Hematopoietic multipotent progenitor cell treated with erythropoietin and hydrocortisone succinate and interleukin-3 and kit ligand, for 4 days (in vitro differentiated cells): ENCODE measurements around the gene SPATS1.
"Not testable (repeated sequence)": the region's sequence is repeated elsewhere in the genome, so short reads cannot be mapped to it uniquely, and the experiment has no call there.

Source experiments
- DNase-seq: peaks from one replicate; pipeline ENCODE4 v3.0.0-alpha.2; 2015

SPATS1 gene

DNA sequence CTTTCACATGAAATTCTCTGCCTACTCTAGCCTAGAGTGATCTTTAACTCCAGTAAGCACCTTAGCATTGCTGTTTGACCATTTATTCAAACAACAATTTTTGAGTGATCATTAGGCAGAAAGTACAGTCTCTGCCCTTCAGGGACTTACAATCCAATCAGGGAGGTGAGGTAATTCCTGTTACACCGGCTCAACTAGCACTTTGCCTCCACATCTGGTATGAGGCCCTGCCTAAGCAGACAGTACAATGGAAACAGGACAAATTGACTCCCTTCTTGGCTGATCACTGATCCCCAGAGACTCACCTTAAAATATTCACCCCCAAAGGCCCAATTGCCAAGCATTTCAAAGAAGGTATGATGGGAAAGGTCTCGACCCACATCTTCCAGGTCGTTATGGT lies 30.7 kb upstream of the SPATS1 start:
- no peak for DNase-seq

DNA sequence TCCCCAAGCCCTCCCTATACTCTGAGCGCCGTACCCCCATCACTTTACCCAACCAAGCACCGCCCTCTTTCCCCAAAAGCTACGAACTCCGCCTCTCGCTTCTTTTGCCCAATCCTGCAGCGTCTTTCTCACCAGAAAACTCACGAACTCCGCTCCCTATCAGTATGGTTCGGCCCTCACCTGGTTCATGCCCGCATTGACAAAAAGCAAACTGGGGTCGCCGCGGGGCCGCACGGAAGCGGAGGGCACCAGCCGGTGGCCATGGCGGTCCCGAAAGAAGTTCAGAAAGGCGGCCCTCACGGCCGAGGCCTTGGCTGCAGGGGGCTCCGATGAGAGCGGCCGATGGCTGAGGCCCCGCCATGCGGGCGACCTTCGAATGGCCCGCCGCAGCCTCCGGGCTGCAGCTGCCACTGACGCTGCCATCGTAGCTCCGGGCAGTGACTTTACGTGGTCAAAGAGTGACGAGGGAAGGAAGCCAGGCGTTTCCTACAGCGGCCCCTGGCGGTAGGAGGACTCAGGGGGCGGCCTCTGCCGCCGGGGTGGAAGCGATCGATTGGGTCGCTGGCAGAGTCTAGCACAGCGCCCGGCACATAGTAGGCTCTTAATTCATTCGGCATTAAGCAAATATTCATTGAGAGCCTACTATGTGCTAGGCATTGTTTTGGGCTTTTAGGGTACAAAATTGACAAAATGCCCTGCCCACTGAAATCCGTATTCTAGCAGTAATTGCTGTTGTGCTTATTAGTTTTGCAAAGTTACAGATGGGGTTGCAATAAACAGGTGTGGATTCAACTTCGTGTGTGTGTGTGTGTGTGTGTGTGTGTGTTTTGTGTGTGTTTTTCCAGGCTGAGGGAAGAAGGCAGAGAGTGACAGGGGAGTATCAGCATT lies 29.3 kb upstream of the SPATS1 start, which contains the start of gene AARS2:
Gene AARS2 (minus strand): TSS at position 447 of the 888 bp plus-strand sequence. CDS start 24 bp downstream, at position 423.
- peak; percentile 95 for DNase-seq

GRCh38 chr6:44314657-44315056 lies 27.8 kb upstream of the SPATS1 start:
- not testable (repeated sequence) for DNase-seq

DNA sequence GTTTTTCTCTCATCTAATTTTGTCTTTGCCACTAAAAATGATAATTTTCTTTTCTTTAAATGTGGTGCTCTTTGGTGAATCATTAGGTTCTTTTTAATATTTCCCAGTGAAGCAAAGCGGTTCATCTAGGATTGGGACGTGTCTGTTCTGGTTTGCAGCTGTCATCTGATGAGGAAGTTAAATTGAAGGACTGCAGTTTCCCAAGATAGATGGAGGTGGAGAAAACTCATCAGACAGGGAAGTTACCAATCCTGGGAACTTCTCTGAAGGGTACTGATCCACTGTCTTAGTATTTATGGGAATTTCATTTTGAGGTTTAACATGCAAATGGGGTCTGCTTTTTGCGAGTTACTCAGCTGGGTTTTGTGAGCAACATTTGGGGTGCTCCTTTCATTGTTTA lies 26.9 kb upstream of the SPATS1 start:
- DNase-seq: no peak

DNA sequence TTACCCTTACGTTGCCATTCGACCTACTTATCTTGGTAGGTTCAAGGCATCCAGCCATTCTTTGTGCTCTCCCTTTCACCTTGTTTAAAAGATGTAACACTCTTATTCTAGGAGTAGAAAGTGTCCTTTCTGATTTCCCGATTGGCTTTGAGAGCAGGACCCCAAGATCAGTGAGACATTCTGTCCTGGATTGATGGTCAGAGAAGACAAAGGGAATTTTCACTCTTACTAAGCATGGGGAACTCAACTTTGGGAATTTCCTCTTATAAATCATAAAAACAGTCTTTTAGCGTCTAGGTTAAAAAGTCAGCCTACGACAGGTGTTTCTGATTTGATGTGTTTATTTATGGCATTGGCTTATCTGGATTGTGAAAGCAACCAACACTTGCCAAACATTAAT lies 26.5 kb upstream of the SPATS1 start:
- no peak for DNase-seq

DNA sequence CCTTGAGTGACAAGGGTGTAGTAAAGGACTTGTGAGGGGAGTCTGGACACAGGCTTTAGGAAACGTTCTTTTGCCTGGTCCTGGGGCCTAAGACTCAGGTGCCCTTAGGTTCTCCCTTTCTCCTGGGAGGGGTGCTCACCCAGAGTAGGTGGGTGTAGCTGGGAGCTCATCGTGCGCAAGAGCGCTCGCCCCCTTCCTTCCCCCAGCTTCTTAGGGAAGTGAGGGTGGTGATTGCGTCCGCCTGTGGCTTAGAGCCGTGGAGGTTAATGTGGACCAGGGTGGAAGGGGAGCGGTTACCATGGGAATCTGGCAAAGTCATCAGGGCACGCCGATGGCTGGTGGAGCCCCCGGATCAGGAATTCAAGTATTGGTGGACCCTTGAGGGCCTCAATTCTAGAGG lies 26.0 kb upstream of the SPATS1 start:
- no peak for DNase-seq

DNA sequence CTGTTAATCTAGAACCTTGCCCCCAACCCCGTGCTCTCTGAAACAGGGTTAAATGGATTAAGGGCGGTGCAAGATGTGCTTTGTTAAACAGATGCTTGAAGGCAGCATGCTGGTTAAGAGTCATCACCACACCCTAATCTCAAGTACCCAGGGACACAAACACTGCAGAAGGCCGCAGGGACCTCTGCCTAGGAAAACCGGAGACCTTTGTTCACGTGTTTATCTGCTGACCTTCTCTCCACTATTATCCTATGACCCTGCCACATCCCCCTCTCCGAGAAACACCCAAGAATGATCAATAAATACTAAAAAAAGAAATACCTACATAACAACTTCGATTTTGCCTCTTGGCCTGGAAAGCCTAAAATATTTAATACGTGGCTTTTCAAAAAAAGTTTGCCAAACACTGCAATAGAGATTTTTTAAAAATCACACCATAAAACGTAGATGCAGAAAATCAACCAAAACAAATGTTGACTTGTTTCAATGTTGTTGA lies 25.3 kb upstream of the SPATS1 start:
- not testable (repeated sequence) for DNase-seq

GRCh38 chr6:44321210-44321609 lies 21.2 kb upstream of the SPATS1 start:
- no peak for DNase-seq

DNA sequence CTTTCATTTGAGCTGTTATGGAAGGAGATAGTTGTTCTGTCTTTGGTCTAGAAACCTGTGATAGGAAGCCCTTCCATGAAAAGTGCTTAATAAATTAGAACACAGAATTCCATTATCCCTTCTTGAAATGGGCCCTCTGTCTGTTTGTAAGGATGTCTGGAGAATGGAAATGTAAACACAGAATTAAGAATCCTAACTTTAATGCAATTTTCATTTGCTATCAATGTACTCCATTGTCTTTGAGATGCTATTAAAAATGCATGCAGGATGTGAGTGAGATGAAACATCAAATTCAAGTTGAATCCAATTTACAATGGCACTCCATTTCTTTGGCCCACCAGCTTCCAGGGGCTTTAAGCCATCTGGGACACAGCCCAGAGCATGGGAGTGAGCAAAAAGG lies 15.4 kb upstream of the SPATS1 start:
- DNase-seq: no peak

- DNase-seq: no peak
Observed at GRCh38 chr6:44327760-44328159, 14.7 kb upstream of the SPATS1 start.

DNA sequence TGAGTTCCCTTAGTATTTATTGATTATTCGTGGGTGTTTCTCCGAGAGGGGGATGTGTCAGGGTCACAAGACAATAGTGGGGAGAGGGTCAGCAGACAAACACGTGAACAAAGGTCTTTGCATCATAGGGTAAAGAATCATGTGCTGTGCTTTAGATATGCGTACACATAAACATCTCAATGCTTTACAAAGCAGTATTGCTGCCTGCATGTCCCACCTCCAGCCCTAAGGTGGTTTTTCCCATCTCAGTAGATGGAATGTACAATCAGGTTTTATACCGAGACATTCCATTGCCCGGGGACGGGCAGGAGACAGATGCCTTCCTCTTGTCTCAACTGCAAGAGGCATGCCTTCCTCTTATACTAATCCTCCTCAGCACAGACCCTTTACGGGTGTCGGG lies 14.2 kb upstream of the SPATS1 start:
- DNase-seq: not testable (repeated sequence)

DNA sequence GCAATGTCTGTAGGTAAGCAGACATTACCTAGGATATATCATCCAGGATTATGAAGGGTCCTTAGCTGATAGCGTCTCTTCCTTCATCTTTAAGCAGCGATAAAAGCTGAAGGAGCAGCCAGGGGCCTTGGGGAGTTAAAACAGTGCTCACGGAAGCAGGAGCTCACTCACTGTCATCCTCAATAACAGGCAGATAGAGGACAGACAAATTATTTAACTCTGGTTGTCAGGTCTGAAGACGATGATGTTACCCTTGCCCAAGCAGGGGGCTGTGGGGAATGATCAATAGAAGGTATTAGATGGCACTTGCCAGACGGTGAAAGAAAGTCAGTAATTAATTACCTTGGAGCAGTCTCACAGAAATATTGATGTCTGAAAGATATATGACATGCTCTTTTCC lies 12.6 kb upstream of the SPATS1 start:
- DNase-seq: no peak

DNA sequence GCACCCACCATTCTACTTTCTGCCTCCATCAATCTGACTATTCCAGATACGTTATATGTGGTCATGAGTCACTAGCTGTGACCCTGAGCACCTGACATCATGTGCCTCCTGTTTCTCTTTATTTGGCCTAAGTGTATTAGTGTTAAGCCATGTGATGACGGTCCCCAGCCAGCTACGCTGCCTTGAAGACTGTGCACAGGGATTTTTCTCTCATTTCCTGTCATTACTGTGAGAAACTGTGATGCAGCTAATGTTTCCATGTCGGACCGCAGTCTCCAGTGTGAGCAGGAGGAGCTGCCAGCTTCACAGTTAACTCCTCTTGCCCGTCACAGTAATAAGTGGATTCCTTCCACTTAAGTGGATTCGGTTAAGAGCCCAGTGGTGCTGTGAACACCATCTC lies 9.9 kb upstream of the SPATS1 start:
- DNase-seq: no peak

GRCh38 chr6:44333273-44333919 lies 9.1 kb upstream of the SPATS1 start:
- no peak for DNase-seq

GRCh38 chr6:44333942-44334341 lies 8.5 kb upstream of the SPATS1 start:
- no peak for DNase-seq

GRCh38 chr6:44335631-44336030 lies 6.8 kb upstream of the SPATS1 start:
- DNase-seq: no peak

- DNase-seq: peak; percentile 86
Observed at GRCh38 chr6:44338228-44339122, 4.0 kb upstream of the SPATS1 start.

GRCh38 chr6:44339301-44339700 lies 3.1 kb upstream of the SPATS1 start:
- DNase-seq: no peak

DNA sequence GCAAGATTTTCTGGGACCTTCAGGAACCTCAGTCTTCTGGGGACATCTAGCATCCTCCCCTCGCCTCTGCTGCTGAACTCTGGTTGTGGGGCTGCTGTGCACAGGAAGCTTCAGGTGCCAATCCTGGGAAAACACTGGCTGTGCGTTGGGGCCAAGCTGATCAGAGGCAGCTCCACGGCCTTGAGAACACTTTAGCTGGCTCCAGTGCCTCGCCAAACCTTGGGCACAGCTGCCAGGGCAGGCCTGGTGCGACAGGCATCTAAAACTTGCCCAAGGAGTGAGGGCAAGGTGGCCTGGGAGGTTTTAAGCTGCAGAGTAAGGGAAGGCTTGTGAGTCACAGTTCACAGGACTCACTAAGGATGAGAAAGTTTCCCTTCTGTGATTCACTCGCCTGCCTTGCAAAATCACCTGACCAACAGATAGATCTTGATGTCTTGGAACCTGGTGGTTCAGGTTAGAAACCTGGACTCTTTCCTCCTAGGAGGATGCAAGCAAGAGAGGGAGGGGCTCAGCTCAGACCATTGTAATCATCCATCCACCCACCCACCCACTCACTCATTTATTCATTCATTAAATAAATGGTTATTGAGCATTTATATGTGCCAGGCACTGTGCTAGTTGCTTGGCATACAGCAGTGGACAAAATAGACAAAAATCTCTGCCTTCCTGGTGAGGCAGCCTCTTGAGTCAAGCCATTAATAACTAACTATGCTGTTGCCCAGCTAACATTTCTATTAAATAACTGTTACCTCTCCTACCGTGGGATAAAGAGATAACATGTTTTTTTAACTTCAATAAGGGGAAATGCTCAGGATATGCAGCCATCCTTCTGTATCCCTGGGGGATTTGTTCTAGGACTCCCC lies 2.5 kb upstream of the SPATS1 start:
- no peak for DNase-seq

DNA sequence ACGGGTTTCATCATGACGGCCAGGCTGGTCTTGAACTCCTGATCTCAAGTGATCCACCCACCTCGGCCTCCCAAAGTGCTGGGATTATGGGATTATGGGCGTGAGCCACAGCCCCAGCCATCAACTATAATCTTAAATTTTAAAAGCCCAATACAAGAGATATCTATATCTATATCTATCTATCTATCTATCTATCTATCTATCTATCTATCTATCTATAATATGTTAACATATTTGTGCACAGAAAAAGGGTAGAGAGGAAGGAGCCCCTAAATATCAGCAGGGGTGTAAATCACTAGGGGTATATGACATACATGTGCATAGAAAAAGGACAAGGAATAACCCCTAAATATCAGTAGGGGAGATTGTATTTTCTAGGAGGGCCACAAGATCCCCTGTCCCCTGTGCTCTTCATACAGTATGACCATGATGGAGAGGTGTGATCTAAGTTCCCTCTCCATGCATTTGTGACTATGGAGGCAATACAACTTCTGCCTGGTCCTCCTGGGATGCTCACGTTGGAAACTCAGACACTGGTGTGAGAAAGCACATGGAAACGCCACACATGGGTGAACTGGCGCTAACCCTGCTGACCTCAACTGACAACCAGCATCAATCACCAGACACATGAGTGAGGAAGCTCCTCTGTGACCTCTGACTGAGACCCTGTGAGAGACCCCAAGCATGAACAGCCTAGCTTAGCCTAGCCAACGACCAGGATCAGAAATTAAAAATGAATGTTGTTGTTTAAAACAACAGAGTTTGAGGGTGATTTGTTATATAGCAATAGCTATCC lies 1.2 kb upstream of the SPATS1 start:
- no peak for DNase-seq

DNA sequence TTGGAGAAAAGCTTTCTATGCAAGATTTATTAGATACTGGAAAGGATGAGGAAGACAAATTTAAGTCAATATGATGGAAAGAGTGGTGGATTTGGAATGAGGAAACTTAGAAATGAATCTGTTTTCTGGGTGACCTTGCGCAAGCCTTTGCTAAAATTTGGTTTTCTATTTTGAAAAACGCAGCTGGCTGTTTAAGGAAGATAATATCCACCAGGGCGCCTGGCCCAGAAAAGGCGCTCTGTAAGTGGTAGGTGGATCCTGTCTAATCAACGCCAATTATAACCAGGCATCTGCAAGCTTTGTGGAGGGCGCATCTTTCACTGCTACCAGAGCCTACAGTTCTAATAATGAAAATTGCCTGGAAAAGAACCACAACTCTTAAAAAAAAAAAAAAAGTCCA lies 398 bp upstream of the SPATS1 start:
- peak; percentile 79 for DNase-seq
